Loucy (cell line): Measurements from ENCODE around the gene COPS3.

Experiments
- H2AFZ ChIP-seq: fragments of 200-600 bp; sonication (generic); 2 replicates; pipeline ENCODE4 v1.6.0; 2016; ENCODE audit warnings: antibody characterized with exemption, mild to moderate bottlenecking, low read length, moderate library complexity
- H3F3A ChIP-seq: fragments of 200-600 bp; 2 replicates; pipeline ENCODE4 v1.6.0; 2016; ENCODE audit warnings: antibody characterized with exemption, low read depth, mild to moderate bottlenecking
- H3K27me3 ChIP-seq: fragments of 200-600 bp; sonication (generic); 2 replicates; pipeline ENCODE4 v1.6.1; 2014; ENCODE audit warnings: low read length, mild to moderate bottlenecking; ENCODE audit not compliant: insufficient read depth, poor library complexity, severe bottlenecking
- H3K36me3 ChIP-seq: fragments of 200-600 bp; sonication (generic); 2 replicates; pipeline ENCODE4 v1.6.1; 2016; ENCODE audit warnings: low read length; ENCODE audit not compliant: insufficient read depth
- H3K4me1 ChIP-seq: fragments of 200-600 bp; sonication (generic); 2 replicates; pipeline ENCODE4 v1.5.1; 2014; ENCODE audit warnings: low read length, mild to moderate bottlenecking; ENCODE audit not compliant: insufficient read depth, poor library complexity, severe bottlenecking
- H3K4me2 ChIP-seq: fragments of 200-600 bp; sonication (generic); 2 replicates; pipeline ENCODE4 v1.6.0; 2014; ENCODE audit warnings: antibody characterized with exemption, low read length, low read depth, mild to moderate bottlenecking; ENCODE audit not compliant: poor library complexity, severe bottlenecking
- H3K4me3 ChIP-seq: fragments of 200-600 bp; sonication (generic); 2 replicates; pipeline ENCODE4 v1.5.1; 2014; ENCODE audit warnings: low read length, mild to moderate bottlenecking, mixed read lengths; ENCODE audit not compliant: poor library complexity, severe bottlenecking
- H3K79me2 ChIP-seq: fragments of 200-600 bp; sonication (generic); 2 replicates; pipeline ENCODE4 v1.6.1; 2014; ENCODE audit warnings: low read length; ENCODE audit not compliant: insufficient read depth
- H3K9ac ChIP-seq: fragments of 200-600 bp; sonication (generic); 2 replicates; pipeline ENCODE4 v1.6.0; 2014; ENCODE audit warnings: mild to moderate bottlenecking, low read depth, low read length, moderate library complexity; ENCODE audit not compliant: poor library complexity, severe bottlenecking
- H3K9me2 ChIP-seq: fragments of 200-600 bp; sonication (generic); replicated peaks from 2 replicates; pipeline ENCODE4 v1.6.1; 2016; ENCODE audit warnings: low read depth, low read length, mixed read lengths
- H3K9me3 ChIP-seq: fragments of 200-600 bp; sonication (generic); 2 replicates; pipeline ENCODE4 v1.6.1; 2014; ENCODE audit warnings: mild to moderate bottlenecking, antibody characterized with exemption, low read length, low read depth; ENCODE audit not compliant: insufficient read depth
- H4K20me1 ChIP-seq: fragments of 200-600 bp; sonication (generic); 2 replicates; pipeline ENCODE4 v1.6.0; 2014; ENCODE audit warnings: antibody characterized with exemption, low read length, mild to moderate bottlenecking; ENCODE audit not compliant: insufficient read depth, poor library complexity, severe bottlenecking
- EZH2phosphoT487 ChIP-seq: fragments of 200-600 bp; IDR thresholded peaks from 2 replicates; pipeline ENCODE4 v1.6.1; 2018; ENCODE audit warnings: antibody characterized with exemption, mild to moderate bottlenecking, moderate library complexity, borderline replicate concordance
- TF ChIP-seq, protein P1 (sequence below): fragments of 200-600 bp; sonication (generic); conservative IDR thresholded peaks from 2 replicates; pipeline ENCODE4 v1.5.1; 2014; ENCODE audit warnings: mild to moderate bottlenecking, antibody characterized with exemption, low read length

The COPS3 gene

DNA sequence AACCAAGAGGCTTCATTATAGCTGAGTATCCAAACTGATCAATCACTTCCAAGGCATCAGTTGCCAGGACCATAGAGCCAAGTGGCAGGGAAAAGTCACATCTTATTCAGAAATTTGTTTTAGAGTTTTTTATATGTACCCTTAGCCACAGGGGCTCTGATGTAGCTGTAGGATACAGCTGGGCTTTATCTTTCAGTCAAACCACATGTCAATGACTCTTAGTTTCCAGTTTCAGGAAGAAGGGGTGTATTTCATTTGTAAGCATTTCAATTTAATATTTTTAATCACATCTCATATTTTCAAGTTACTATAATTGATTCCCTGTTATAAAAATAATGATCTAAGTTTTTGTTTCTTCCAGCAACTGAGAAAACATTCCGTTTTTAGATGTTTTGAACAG lies 41.2 kb downstream of the COPS3 start:
- TF ChIP-seq, protein P1, sequence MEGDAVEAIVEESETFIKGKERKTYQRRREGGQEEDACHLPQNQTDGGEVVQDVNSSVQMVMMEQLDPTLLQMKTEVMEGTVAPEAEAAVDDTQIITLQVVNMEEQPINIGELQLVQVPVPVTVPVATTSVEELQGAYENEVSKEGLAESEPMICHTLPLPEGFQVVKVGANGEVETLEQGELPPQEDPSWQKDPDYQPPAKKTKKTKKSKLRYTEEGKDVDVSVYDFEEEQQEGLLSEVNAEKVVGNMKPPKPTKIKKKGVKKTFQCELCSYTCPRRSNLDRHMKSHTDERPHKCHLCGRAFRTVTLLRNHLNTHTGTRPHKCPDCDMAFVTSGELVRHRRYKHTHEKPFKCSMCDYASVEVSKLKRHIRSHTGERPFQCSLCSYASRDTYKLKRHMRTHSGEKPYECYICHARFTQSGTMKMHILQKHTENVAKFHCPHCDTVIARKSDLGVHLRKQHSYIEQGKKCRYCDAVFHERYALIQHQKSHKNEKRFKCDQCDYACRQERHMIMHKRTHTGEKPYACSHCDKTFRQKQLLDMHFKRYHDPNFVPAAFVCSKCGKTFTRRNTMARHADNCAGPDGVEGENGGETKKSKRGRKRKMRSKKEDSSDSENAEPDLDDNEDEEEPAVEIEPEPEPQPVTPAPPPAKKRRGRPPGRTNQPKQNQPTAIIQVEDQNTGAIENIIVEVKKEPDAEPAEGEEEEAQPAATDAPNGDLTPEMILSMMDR, result no peak
- TF ChIP-seq EZH2phosphoT487, result no peak
- Histone ChIP-seq H3K4me3 (no peak overlapping the region), H2AFZ (no peak overlapping the region), H3F3A (no peaks in the 10 kb centered on the region; the same call in 1 of the 2 replicates), H3K79me2 (peaks cover 26% of the 10 kb centered on the region; the same call in 1 of the 2 replicates), H3K9ac (no peak overlapping the region), H3K36me3 (no peaks in the 10 kb centered on the region), H3K4me1 (peaks cover 21% of the 10 kb centered on the region), H3K9me3 (no peaks in the 10 kb centered on the region), H3K9me2 (no peaks in the 10 kb centered on the region), H4K20me1 (no peaks in the 10 kb centered on the region), H3K27me3 (no peaks in the 10 kb centered on the region), H3K4me2 (peak overlapping the region; percentile 13)

DNA sequence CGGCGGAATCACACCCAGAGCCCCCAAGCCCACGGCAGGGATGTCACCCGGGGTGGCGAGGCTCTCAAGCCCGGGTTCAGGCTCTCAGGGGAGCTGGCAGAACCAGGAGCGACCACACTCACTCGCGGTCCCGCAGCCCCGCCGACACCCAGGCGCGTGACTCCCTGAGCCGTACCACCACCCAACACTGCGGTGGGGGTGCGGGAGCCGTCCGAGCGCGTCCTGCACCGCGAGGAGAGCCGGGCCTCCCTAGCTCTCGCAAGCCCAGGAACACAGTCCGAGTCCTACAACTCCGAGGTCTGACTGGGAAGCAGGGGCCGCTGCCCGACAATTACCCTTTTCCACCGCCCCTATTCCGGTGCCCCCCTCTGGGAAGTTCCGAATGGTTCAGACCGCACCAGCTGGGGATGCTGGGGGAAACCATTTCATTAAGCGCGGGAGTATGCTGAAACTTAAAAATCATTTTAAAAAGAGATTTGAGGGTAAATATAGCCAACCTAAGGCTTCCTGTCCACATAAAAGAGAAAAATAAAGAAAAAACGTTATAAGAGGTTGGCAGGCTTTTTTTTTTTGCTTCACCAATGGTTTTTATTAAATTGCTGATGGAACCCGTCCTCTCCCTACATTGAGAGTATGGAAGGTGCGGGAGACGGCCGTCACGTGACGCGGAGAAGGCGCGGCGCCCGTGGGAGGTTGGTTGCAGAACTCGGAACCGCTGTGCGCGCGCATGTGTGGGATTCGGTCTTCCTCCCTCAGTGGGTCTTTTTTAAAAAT lies 43.8 kb downstream of the COPS3 start, which contains the start of gene FLCN:
Gene FLCN, minus strand, starts transcription at position 143 of the 774 bp plus-strand sequence. CDS start 9,031 bp downstream, outside the sequence.
- Histone ChIP-seq H3F3A (no peaks in the 10 kb centered on the region; the same call in 1 of the 2 replicates), H3K9me3 (no peaks in the 10 kb centered on the region), H2AFZ (peak within 1 kb of the TSS; percentile 99), H3K36me3 (no peaks in the 10 kb centered on the region), H3K27me3 (no peaks in the 10 kb centered on the region), H3K4me1 (peaks cover 21% of the 10 kb centered on the region), H3K79me2 (peaks cover 31% of the 10 kb centered on the region; the same call in 1 of the 2 replicates), H3K4me3 (peak within 1 kb of the TSS; percentile 90), H4K20me1 (no peaks in the 10 kb centered on the region), H3K9ac (peak within 1 kb of the TSS; percentile 88), H3K9me2 (no peaks in the 10 kb centered on the region), H3K4me2 (peak within 1 kb of the TSS; percentile 75)
- TF ChIP-seq, protein P1, result no peak
- TF ChIP-seq EZH2phosphoT487, result no peak

DNA sequence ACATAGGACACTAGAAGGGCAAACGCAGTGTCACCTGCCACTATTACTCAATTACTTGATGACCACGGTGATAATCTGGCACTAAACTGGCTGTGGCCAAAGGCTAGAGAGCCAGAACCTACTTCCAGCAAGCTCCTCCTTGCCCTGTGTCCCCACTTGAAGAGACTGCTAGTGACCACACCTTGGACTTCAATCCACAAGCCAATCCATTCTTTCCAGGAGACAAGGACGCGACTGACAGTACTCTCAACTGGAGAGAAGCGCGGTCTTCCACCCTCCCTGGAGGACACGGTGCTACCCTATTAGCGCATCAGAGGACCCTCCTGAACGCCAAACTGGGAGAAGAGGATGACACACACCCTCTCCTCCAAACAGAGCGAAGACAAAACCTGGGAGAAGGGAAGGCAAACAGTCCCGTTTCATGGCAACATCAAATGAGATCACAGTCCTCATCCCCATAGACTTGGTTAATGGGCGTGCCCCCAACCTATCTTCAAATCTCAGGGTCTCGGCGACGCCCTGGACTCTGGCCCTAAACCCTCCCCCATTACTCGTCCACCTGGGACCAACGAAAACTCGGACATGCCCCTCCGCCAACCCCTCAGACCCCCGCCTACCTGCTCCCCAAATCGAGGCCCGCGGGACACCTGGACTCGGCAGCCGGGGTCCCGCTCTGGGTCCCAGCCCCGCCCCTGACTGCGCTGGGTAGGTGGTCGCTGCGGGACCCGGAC lies 44.6 kb downstream of the COPS3 start:
- TF ChIP-seq, protein P1, result no peak
- Histone ChIP-seq H3K9me3 (no peaks in the 10 kb centered on the region), H3K4me1 (peaks cover 21% of the 10 kb centered on the region), H3K36me3 (no peaks in the 10 kb centered on the region; the same call in 1 of the 2 replicates), H4K20me1 (no peaks in the 10 kb centered on the region), H3K9ac (peak overlapping the region; percentile 88), H3K4me3 (peak overlapping the region; percentile 90), H2AFZ (peak overlapping the region; percentile 99), H3K79me2 (peaks cover 31% of the 10 kb centered on the region; the same call in 1 of the 2 replicates), H3K9me2 (no peaks in the 10 kb centered on the region), H3K27me3 (no peaks in the 10 kb centered on the region), H3F3A (no peaks in the 10 kb centered on the region; the same call in 1 of the 2 replicates), H3K4me2 (peak overlapping the region; percentile 75)
